SH-SY5Y (cell line): ENCODE measurements around the gene NOX1.

ENCODE experiments used
- GATA2 ChIP-seq: IDR thresholded peaks from 2 replicates; pipeline ENCODE4 v1.6.1; 2011; ENCODE audit warnings: mild to moderate bottlenecking, low read depth, low read length
- GATA3 ChIP-seq: IDR thresholded peaks from 2 replicates; pipeline ENCODE4 v1.6.1; 2011; ENCODE audit warnings: low read depth, mild to moderate bottlenecking, low read length, moderate library complexity

DNA sequence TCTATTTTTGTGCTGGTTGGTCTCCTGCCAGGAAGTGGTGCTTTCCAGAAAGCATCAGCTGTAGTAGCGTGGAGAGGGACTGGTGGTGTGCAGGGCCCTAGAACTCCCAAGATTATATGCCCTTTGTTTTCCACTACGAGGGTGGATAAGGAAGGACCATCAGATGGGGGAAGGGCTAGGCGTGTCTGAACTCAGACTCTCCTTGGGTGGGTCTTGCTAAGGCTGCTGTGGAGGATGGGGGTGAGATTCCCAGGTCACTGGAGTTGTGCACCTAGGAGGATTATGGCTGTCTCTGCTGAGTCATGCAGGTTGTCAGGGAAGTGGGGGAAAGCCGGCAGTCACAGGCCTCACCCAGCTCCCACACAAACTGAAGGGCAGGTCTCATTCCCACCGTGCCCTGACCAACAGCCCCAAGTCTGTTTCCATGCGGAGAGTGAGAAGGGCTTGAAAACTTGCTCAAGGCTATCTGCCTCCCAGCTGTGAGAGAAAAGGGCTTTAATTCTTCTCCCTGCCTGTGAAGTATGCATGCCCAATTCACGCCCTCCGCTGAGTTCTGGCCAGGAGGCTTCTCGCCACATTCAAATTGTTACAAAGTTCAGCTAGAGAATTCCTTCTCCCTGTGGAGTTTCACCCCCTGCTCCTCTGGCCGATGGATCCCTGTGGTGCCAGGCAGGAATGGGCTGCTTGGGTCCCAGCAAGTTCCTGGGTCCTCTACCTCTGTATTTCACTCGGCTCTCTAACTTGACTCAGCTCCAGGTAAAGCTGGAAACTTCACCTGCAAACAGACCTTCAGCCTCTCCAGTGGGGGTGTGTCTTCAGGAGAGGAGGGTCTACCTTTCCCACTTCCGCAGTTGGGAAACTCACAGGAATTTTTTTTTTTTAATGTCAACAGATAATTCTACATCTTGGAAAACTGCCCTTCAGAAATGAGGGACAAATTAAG lies 61.7 kb downstream of the NOX1 start:
- TF ChIP-seq GATA3 (no peak), GATA2 (no peak)
